IMR-90 (cell line): ENCODE measurements around the gene SYNM. TPM values are rescaled to one million over a fixed set of nuclear protein-coding genes. Genes with fewer than 3 reads are reported as not detected.
A peak's percentile ranks its signal among the peaks of the same experiment; 100 is the strongest.

Experiments used
- ATAC-seq: fragments of 200-7000 bp; cut with Tn5 transposase; 2 replicates; pipeline ENCODE4 v1.9.1; 2020; ENCODE audit warnings: low read depth, mild to moderate bottlenecking, moderate library complexity
- BruUV-seq: library from RNA; stranded (reverse); fragments of 400-500 nt; replicated peaks from 2 replicates; lab custom pipeline; 2021; lab: Mats Ljungman, UMichigan
- CTCF ChIA-PET: fragments of 300-600 bp; formaldehyde crosslinking; extraction: SDS; loops from one replicate; lab custom pipeline; 2021; ENCODE audit warnings: antibody characterized with exemption; lab: Yijun Ruan, JAX
- POLR2A ChIA-PET: fragments of 300-600 bp; sonication (Branson Sonifier 250); formaldehyde crosslinking; loops from one replicate; lab custom pipeline; 2022; ENCODE audit warnings: antibody characterized with exemption; ENCODE audit not compliant: unreplicated experiment; lab: Charles Lee
- DNase-seq: peaks from one replicate; pipeline ENCODE4 v3.0.0; 2013
- H2AFZ ChIP-seq: replicated peaks from 2 replicates; pipeline ENCODE3; 2013; ENCODE audit warnings: low read length, mild to moderate bottlenecking; ENCODE audit not compliant: poor library complexity
- H2AK5ac ChIP-seq: 2 replicates; pipeline ENCODE4 v1.6.1; 2013; ENCODE audit warnings: low read depth, low read length, inconsistent platforms
- H2AK9ac ChIP-seq: replicated peaks from 2 replicates; pipeline ENCODE3; 2013; ENCODE audit warnings: mild to moderate bottlenecking, low read depth, low read length, moderate library complexity; ENCODE audit not compliant: poor library complexity
- H2BK120ac ChIP-seq: 2 replicates; pipeline ENCODE4 v1.6.1; 2013; ENCODE audit warnings: low read depth, low read length, inconsistent platforms
- H2BK15ac ChIP-seq: 3 replicates; pipeline ENCODE4 v1.6.1; 2013; ENCODE audit warnings: low read depth, low read length, inconsistent platforms
- H2BK20ac ChIP-seq: 2 replicates; pipeline ENCODE4 v1.6.1; 2013; ENCODE audit warnings: low read depth, mild to moderate bottlenecking, inconsistent platforms, low read length, moderate library complexity
- H2BK5ac ChIP-seq: 2 replicates; pipeline ENCODE4 v1.6.1; 2013; ENCODE audit warnings: mild to moderate bottlenecking, low read depth, low read length, inconsistent platforms; ENCODE audit not compliant: poor library complexity, severe bottlenecking
- H3K14ac ChIP-seq: replicated peaks from 2 replicates; pipeline ENCODE4 v1.6.1; 2013; ENCODE audit warnings: low read depth, low read length, inconsistent platforms
- H3K18ac ChIP-seq: 2 replicates; pipeline ENCODE4 v1.6.1; 2013; ENCODE audit warnings: low read depth, low read length, control low read depth
- H3K23ac ChIP-seq: 2 replicates; pipeline ENCODE4 v1.6.1; 2013; ENCODE audit warnings: low read depth, low read length, inconsistent platforms
- H3K27ac ChIP-seq: 2 replicates; pipeline ENCODE4 v1.5.1; 2013; ENCODE audit warnings: mild to moderate bottlenecking, control low read depth, low read length; ENCODE audit not compliant: insufficient read depth
- H3K27me3 ChIP-seq: 2 replicates; pipeline ENCODE4 v1.6.1; 2013; ENCODE audit warnings: low read length; ENCODE audit not compliant: control insufficient read depth, insufficient read depth
- H3K36me3 ChIP-seq: 2 replicates; pipeline ENCODE4 v1.6.1; 2013; ENCODE audit warnings: low read length, mixed read lengths; ENCODE audit not compliant: control insufficient read depth, insufficient read depth
- H3K4ac ChIP-seq: 2 replicates; pipeline ENCODE4 v1.6.1; 2013; ENCODE audit warnings: low read depth, low read length, inconsistent platforms
- H3K4me1 ChIP-seq: 2 replicates; pipeline ENCODE4 v1.6.1; 2013; ENCODE audit warnings: low read length, mixed read lengths; ENCODE audit not compliant: control insufficient read depth, insufficient read depth
- H3K4me2 ChIP-seq: 2 replicates; pipeline ENCODE4 v1.6.1; 2013; ENCODE audit warnings: low read depth, mild to moderate bottlenecking, control low read depth, low read length, moderate library complexity
- H3K4me3 ChIP-seq: 2 replicates; pipeline ENCODE4 v1.5.1; 2013; ENCODE audit warnings: low read depth, mild to moderate bottlenecking, control low read depth, low read length, moderate library complexity; ENCODE audit not compliant: insufficient read depth
- H3K56ac ChIP-seq: 2 replicates; pipeline ENCODE4 v1.6.1; 2013; ENCODE audit warnings: low read length, inconsistent platforms; ENCODE audit not compliant: insufficient read depth; ENCODE audit errors: extremely low read depth
- H3K79me1 ChIP-seq, 2 experiments: 2 replicates each; pipeline ENCODE4 v1.6.1; 2013; ENCODE audit warnings: low read length in 2 of 2, inconsistent platforms in 1 of 2, low read depth in 1 of 2
- H3K9ac ChIP-seq: 2 replicates; pipeline ENCODE4 v1.6.1; 2013; ENCODE audit warnings: low read depth, low read length, control low read depth
- H3K9me1 ChIP-seq: 2 replicates; pipeline ENCODE4 v1.6.1; 2013; ENCODE audit warnings: low read length, inconsistent platforms; ENCODE audit not compliant: insufficient read depth
- H3K9me3 ChIP-seq: 2 replicates; pipeline ENCODE4 v1.6.1; 2013; ENCODE audit warnings: low read length; ENCODE audit not compliant: control insufficient read depth, insufficient read depth
- H4K20me1 ChIP-seq: 2 replicates; pipeline ENCODE4 v1.6.1; 2013; ENCODE audit warnings: low read length, inconsistent platforms; ENCODE audit not compliant: insufficient read depth
- H4K5ac ChIP-seq: 2 replicates; pipeline ENCODE4 v1.6.1; 2013; ENCODE audit warnings: mild to moderate bottlenecking, low read depth, low read length, control low read depth
- H4K8ac ChIP-seq, 2 experiments: 2 replicates each; pipeline ENCODE4 v1.6.1; 2013; ENCODE audit warnings: low read depth in 2 of 2, low read length in 2 of 2, control low read depth in 1 of 2, inconsistent platforms in 1 of 2
- H4K91ac ChIP-seq: 2 replicates; pipeline ENCODE4 v1.6.1; 2013; ENCODE audit warnings: low read depth, low read length, inconsistent platforms; ENCODE audit not compliant: insufficient read depth
- BHLHE40 ChIP-seq: fragments of 150-350 bp; IDR thresholded peaks from 2 replicates; pipeline ENCODE4 v1.6.1; 2016; ENCODE audit warnings: mild to moderate bottlenecking, low read depth, low read length
- MAZ ChIP-seq: IDR thresholded peaks from 2 replicates; pipeline ENCODE4 v1.6.1; 2012; ENCODE audit warnings: low read depth, mild to moderate bottlenecking, low read length, improper control_type of control experiment, moderate library complexity, borderline replicate concordance
- POLR2A ChIP-seq: IDR thresholded peaks from 2 replicates; pipeline ENCODE4 v1.6.1; 2012; ENCODE audit warnings: mild to moderate bottlenecking, low read depth, low read length
- RFX5 ChIP-seq: IDR thresholded peaks from 2 replicates; pipeline ENCODE4 v1.8.0; 2012; ENCODE audit warnings: low read depth, mild to moderate bottlenecking, low read length, moderate library complexity
- whole genome bisulfite sequencing, 2 experiments: methylation state at CpG; one replicate each; pipeline versions ENCODE4 v1.1.5 to v1.1.7; 2013; ENCODE audit warnings: missing lambda C conversion rate in 2 of 2; ENCODE audit not compliant: insufficient read length in 1 of 2; ENCODE audit errors: extremely low coverage in 2 of 2; 5-methylcytosine and 5-hydroxymethylcytosine counted together
- dilution Hi-C: fragments of 300-500 bp; cut with HindIII; formaldehyde crosslinking; loops from one replicate; pipeline ENCODE4 v1.14.3; 2018; ENCODE audit warnings: low sequenced_read_pairs; ENCODE audit not compliant: unreplicated experiment
- in situ Hi-C: fragments of 300-500 bp; cut with MboI; formaldehyde crosslinking; loops from 3 replicates; pipeline ENCODE4 v1.14.3; 2019; ENCODE audit warnings: low sequenced_read_pairs, inconsistent platforms, mixed read lengths
- intact Hi-C: fragments of 100-400 bp; cut with micrococcal nuclease; formaldehyde crosslinking; loops from 2 replicates; pipeline ENCODE4 v1.10.0; 2022
- polyA plus RNA-seq, 3 experiments: library from polyadenylated mRNA; depleted of rRNA; stranded (reverse); fragments of >200 nt; gene quantifications; 2 replicates each; pipeline ENCODE4 v1.2.3, GENCODE V29; 2012; ENCODE audit warnings: low replicate concordance in 1 of 3
- total RNA-seq: library from RNA; depleted of rRNA; stranded (reverse); fragments of >200 nt; gene quantifications from 2 replicates; pipeline ENCODE4 v1.2.3, GENCODE V29; 2012

Gene SYNM
- total and polyA plus RNA-seq, 2 of the 4 experiments (the other 2 are of a cell fraction): 2.1 to 3.4 TPM

GRCh38 chr15:99057697-99058420, 47.0 kb upstream of the SYNM start:
- H3K14ac ChIP-seq: 0 out of 2 replicates have a peak overlapping the region, but pooled peaks have one; percentile 10
- H4K8ac ChIP-seq: peak overlapping the region; percentile 74 to 91; a peak in 3 of 4 replicates
- H3K23ac ChIP-seq: no peak overlapping the region
- in situ Hi-C loops: no loop called here
- H2AFZ ChIP-seq: no peak overlapping the region
- peak overlapping the region; percentile 15 for H2AK9ac ChIP-seq
- H3K36me3 ChIP-seq: no peaks in the 10 kb centered on the region
- H2BK15ac ChIP-seq: peak overlapping the region; percentile 99; the same call in 2 of the 3 replicates
- intact Hi-C loops: loop anchor here (5.0 kb wide), 2 partner anchors 116 to 616 kb away; no protein-coding TSS in a partner anchor
- peak overlapping the region; percentile 98 for H3K4ac ChIP-seq
- H3K4me3 ChIP-seq: no peak overlapping the region
- dilution Hi-C loops: loop anchor here (25.0 kb wide), 1 partner anchor 121 kb away; no protein-coding TSS in a partner anchor
- H2BK5ac ChIP-seq: no peak overlapping the region
- H3K27me3 ChIP-seq: no peaks in the 10 kb centered on the region
- H4K91ac ChIP-seq: peak overlapping the region; percentile 85
- H2BK120ac ChIP-seq: peak overlapping the region; percentile 98
- H3K27ac ChIP-seq: no peak overlapping the region
- H3K79me1 ChIP-seq: peaks cover 4 to 5% of the 10 kb centered on the region in 2 experiments; a peak in 2 of 4 replicates
- no peak overlapping the region for H3K56ac ChIP-seq
- no peaks in the 10 kb centered on the region for H3K9me3 ChIP-seq
- ATAC-seq (no peak), DNase-seq (no peak)
- TF ChIP-seq MAZ (no peak), RFX5 (no peak), POLR2A (no peak), BHLHE40 (no peak)
- H3K4me2 ChIP-seq: no peak overlapping the region
- no peak overlapping the region for H3K18ac ChIP-seq
- no peak overlapping the region for H3K9ac ChIP-seq
- H3K4me1 ChIP-seq: peaks cover 3% of the 10 kb centered on the region
- CTCF ChIA-PET: interaction anchor here (1.0 to 1.4 kb wide), 4 partner anchors 9 to 539 kb away, joined by 3 to 5 read pairs (median 4); no protein-coding TSS in a partner anchor
- BruUV-seq: no TSS peak
- H4K5ac ChIP-seq: no peak overlapping the region
- POLR2A ChIA-PET: no interaction called here
- no peaks in the 10 kb centered on the region for H4K20me1 ChIP-seq
- H2AK5ac ChIP-seq: peak overlapping the region; percentile 98
- H3K9me1 ChIP-seq: peaks cover 12% of the 10 kb centered on the region
- peak overlapping the region; percentile 62 for H2BK20ac ChIP-seq
- WGBS, 2 experiments: 93% methylated on average over 8 of the region's 20 CpGs; no CpG with 5 or more reads in 1 of the 2 experiments
